AG08395 (cell line): Measurements from ENCODE around the gene METTL26.
"Not testable (repeated sequence)": the region's sequence is repeated elsewhere in the genome, so short reads cannot be mapped to it uniquely, and the experiment has no call there.

Source experiments
- DNase-seq: peaks from one replicate; pipeline ENCODE4 v3.0.0; 2012; ENCODE audit warnings: mixed read lengths, low spot score

The METTL26 gene

GRCh38 chr16:625117-625976, 10.8 kb downstream of the METTL26 start:
- DNase-seq: no peak

GRCh38 chr16:624526-625070, 11.5 kb downstream of the METTL26 start:
- DNase-seq: no peak

GRCh38 chr16:622920-623280, 13.2 kb downstream of the METTL26 start:
- no peak for DNase-seq

GRCh38 chr16:621526-622105, 14.5 kb downstream of the METTL26 start:
- no peak for DNase-seq

- no peak for DNase-seq
These were observed 15.2 kb downstream of the METTL26 start for GRCh38 chr16:620700-621525.

- DNase-seq: no peak
These were observed 16.5 kb downstream of the METTL26 start for GRCh38 chr16:619476-620100.

- no peak for DNase-seq
These were observed 18.2 kb downstream of the METTL26 start for GRCh38 chr16:617855-618254.

- no peak for DNase-seq
These were observed 19.1 kb downstream of the METTL26 start for GRCh38 chr16:616733-617586.

GRCh38 chr16:615122-615521, 21.0 kb downstream of the METTL26 start:
- no peak for DNase-seq

- DNase-seq: peak; percentile 50
These were observed 25.4 kb downstream of the METTL26 start for GRCh38 chr16:610513-611381.

- DNase-seq: no peak
These were observed 26.1 kb downstream of the METTL26 start for GRCh38 chr16:609984-610383.

GRCh38 chr16:609316-609715, 26.8 kb downstream of the METTL26 start:
- DNase-seq: no peak

- DNase-seq: no peak
These were observed 28.1 kb downstream of the METTL26 start for GRCh38 chr16:608019-608418.

GRCh38 chr16:606656-607307, 29.3 kb downstream of the METTL26 start:
- no peak for DNase-seq

- DNase-seq: no peak
These were observed 32.2 kb downstream of the METTL26 start for GRCh38 chr16:603933-604332.

- DNase-seq: no peak
These were observed 35.3 kb downstream of the METTL26 start for GRCh38 chr16:600781-601180.

- no peak for DNase-seq
These were observed 37.0 kb downstream of the METTL26 start for GRCh38 chr16:598823-599739.

- DNase-seq: not testable (repeated sequence)
These were observed 38.5 kb downstream of the METTL26 start for GRCh38 chr16:597655-598054.

GRCh38 chr16:596736-597060, 39.4 kb downstream of the METTL26 start:
- no peak for DNase-seq
